ENCODE measurements around the gene ARAP1.

GRCh38 chr11:72758304-72758689 is 6.1 kb upstream of the ARAP1 start:
- TF ChIP-seq, protein P1, sequence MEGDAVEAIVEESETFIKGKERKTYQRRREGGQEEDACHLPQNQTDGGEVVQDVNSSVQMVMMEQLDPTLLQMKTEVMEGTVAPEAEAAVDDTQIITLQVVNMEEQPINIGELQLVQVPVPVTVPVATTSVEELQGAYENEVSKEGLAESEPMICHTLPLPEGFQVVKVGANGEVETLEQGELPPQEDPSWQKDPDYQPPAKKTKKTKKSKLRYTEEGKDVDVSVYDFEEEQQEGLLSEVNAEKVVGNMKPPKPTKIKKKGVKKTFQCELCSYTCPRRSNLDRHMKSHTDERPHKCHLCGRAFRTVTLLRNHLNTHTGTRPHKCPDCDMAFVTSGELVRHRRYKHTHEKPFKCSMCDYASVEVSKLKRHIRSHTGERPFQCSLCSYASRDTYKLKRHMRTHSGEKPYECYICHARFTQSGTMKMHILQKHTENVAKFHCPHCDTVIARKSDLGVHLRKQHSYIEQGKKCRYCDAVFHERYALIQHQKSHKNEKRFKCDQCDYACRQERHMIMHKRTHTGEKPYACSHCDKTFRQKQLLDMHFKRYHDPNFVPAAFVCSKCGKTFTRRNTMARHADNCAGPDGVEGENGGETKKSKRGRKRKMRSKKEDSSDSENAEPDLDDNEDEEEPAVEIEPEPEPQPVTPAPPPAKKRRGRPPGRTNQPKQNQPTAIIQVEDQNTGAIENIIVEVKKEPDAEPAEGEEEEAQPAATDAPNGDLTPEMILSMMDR (IDR thresholded peaks at IDR 0.05) = no peak
- TF ChIP-seq POLR2A (IDR thresholded peaks at IDR 0.05) = no peak
